ENCODE measurements around the gene STK32B.

Gene STK32B

DNA sequence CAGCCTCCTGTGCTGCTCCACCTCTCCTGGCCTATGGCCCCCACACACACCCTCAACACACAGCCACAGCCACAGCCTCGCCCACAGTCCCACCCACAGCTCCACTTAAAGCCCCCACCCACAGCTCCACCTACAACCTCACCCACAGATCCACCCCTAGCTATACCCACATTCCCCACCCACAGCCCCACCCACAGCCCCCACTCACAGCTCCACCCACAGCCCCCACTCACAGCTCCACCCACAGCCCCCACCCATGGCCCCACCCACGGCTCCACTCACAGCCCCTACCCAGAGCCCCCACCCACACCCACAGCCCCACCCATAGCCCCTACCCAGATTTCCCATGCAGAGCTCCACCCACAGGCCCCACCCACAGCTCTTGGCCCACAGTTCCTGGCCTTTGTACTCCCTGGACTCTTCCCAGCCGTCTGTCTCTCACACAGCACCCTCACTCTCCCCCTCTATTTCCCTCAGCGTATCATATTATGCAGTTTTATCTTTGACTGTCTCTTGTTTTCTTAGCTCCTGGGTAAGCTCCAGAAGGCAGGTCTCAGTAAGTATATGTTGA is 334.5 kb downstream of the STK32B start:
- Histone ChIP-seq H3K9me3 (no peaks in the 10 kb centered on the region), H3K36me3 (no peaks in the 10 kb centered on the region), H3K4me3 (ENCODE audit: low read depth in 1 of 2, low read length in 1 of 2) (no peak overlapping the region), H3K4me1 (ENCODE audit: control insufficient read depth in 1 of 2, insufficient read depth in 1 of 2, low read depth in 1 of 2, low read length in 1 of 2) (no peaks in the 10 kb centered on the region), H3K27ac (no peak overlapping the region), H3K27me3 (no peaks in the 10 kb centered on the region)
- TF ChIP-seq, protein P1, sequence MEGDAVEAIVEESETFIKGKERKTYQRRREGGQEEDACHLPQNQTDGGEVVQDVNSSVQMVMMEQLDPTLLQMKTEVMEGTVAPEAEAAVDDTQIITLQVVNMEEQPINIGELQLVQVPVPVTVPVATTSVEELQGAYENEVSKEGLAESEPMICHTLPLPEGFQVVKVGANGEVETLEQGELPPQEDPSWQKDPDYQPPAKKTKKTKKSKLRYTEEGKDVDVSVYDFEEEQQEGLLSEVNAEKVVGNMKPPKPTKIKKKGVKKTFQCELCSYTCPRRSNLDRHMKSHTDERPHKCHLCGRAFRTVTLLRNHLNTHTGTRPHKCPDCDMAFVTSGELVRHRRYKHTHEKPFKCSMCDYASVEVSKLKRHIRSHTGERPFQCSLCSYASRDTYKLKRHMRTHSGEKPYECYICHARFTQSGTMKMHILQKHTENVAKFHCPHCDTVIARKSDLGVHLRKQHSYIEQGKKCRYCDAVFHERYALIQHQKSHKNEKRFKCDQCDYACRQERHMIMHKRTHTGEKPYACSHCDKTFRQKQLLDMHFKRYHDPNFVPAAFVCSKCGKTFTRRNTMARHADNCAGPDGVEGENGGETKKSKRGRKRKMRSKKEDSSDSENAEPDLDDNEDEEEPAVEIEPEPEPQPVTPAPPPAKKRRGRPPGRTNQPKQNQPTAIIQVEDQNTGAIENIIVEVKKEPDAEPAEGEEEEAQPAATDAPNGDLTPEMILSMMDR (IDR thresholded peaks at IDR 0.05), result no peak

DNA sequence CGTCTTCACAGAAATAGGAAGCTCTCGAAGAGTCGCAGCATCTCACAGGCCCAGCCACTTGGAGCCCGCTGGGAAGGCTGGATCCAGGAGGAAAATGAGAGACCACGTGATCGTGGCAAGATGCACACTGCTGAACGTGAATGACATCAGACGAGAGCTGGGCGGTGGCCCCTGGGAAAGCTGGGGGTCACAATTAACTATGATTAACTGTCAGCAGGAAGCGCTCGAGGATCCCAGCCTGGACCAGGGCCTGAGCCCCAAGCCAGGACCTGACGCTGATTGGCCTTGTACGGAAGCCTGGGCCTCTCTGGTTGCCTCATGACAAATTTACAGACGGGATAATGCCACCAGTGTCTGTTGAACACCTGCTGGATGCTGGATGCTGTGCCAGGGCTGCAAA is 335.6 kb downstream of the STK32B start:
- Histone ChIP-seq H3K4me1 (ENCODE audit: control insufficient read depth in 1 of 2, insufficient read depth in 1 of 2, low read depth in 1 of 2, low read length in 1 of 2) (no peaks in the 10 kb centered on the region), H3K36me3 (no peaks in the 10 kb centered on the region), H3K27ac (no peak overlapping the region), H3K4me3 (ENCODE audit: low read depth in 1 of 2, low read length in 1 of 2) (no peak overlapping the region), H3K9me3 (no peaks in the 10 kb centered on the region), H3K27me3 (no peaks in the 10 kb centered on the region)
- TF ChIP-seq, protein P1 (IDR thresholded peaks at IDR 0.05), result no peak

DNA sequence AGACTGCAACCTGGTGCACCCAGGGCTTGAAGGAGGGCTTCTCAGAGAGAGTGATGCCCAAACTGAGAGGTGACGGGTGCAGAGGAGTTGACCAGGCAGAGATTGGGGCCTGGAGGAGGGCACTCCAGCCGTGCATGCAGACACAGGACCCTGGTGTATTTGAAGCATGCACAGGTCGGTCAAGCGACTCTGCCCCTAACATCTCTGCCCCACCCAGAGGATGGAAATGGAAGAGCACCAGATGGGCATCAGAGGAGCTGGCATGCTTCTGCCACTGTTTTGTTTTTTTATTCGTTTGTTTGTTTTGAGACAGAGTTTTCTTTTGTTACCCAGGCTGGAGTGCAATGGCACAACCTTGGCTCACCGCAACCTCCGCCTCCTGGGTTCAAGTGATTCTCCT is 336.2 kb downstream of the STK32B start:
- no peaks in the 10 kb centered on the region for H3K9me3 ChIP-seq
- H3K27me3 ChIP-seq, result no peaks in the 10 kb centered on the region
- H3K4me1 ChIP-seq (ENCODE audit: control insufficient read depth in 1 of 2, insufficient read depth in 1 of 2, low read depth in 1 of 2, low read length in 1 of 2), result no peaks in the 10 kb centered on the region
- TF ChIP-seq, protein P1 (IDR thresholded peaks at IDR 0.05), result no peak
- H3K4me3 ChIP-seq (ENCODE audit: low read depth in 1 of 2, low read length in 1 of 2), result no peak overlapping the region
- H3K27ac ChIP-seq, result no peak overlapping the region
- no peaks in the 10 kb centered on the region for H3K36me3 ChIP-seq

DNA sequence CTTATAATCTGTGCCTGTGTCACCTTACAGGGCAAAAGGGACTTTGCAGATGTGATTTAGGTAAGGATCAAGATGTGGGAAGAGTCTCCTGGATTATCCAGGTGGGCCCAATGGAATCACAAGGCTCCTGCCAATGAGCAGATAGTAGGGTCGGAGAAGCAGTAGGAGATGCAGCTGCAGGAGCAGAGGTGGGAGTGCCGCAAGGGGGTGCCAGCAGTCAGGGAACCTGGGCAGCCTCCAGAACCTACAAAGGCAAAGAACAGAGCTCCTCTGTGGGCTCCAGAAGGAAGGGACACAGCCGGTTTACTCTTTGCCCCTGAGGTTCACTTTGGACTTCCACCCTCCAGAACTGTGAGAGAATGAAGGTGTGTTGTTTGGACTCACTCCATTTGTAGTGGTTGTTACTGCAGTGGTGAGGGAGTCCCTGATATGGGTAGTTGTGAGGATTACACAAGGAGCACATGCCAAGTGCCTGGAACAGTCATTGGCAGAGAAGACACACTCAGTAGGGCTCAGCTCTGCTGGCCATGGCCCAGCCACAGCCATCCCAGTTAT is 338.6 kb downstream of the STK32B start:
- Histone ChIP-seq H3K4me1 (ENCODE audit: control insufficient read depth in 1 of 2, insufficient read depth in 1 of 2, low read depth in 1 of 2, low read length in 1 of 2) (no peaks in the 10 kb centered on the region), H3K9me3 (no peaks in the 10 kb centered on the region), H3K27ac (no peak overlapping the region), H3K4me3 (ENCODE audit: low read depth in 1 of 2, low read length in 1 of 2) (no peak overlapping the region), H3K36me3 (no peaks in the 10 kb centered on the region), H3K27me3 (no peaks in the 10 kb centered on the region)
- TF ChIP-seq, protein P1 (IDR thresholded peaks at IDR 0.05), result no peak

DNA sequence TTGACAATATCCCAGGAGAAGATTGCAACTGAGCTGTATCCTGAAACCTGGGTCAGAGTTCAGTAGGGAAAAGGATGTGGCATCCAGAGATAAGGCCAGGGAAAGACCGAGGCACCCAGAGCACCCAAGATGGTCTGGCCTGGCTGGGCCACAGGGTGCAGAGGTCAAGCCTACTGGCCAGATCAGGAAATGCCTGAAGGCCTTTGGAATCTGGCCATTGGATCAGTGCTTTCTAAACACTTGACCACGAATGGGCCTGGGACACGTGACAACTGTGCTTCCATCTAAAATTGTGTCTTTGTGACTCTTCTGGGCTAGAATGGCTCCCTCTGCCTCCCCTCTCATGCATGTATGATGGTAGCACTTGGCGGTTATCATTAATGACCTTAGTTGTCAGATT is 340.2 kb downstream of the STK32B start:
- Histone ChIP-seq H3K27me3 (no peaks in the 10 kb centered on the region), H3K4me3 (ENCODE audit: low read depth in 1 of 2, low read length in 1 of 2) (no peak overlapping the region), H3K4me1 (ENCODE audit: control insufficient read depth in 1 of 2, insufficient read depth in 1 of 2, low read depth in 1 of 2, low read length in 1 of 2) (no peaks in the 10 kb centered on the region), H3K9me3 (no peaks in the 10 kb centered on the region), H3K36me3 (no peaks in the 10 kb centered on the region), H3K27ac (no peak overlapping the region)
- TF ChIP-seq, protein P1 (IDR thresholded peaks at IDR 0.05), result no peak

Measured in neutrophil (primary cell).